H1 (cell line): ENCODE data around the gene BEST1. TPM values are rescaled to one million over a fixed set of nuclear protein-coding genes. Genes with fewer than 3 reads are reported as not detected.

Source experiments
- CTCF ChIA-PET: fragments of 300-600 bp; sonication (Branson Sonifier 250); formaldehyde crosslinking; loops from one replicate; lab custom pipeline; 2021; ENCODE audit not compliant: partially characterized antibody; lab: Charles Lee
- POLR2A ChIA-PET: fragments of 300-600 bp; sonication (Branson Sonifier 250); formaldehyde crosslinking; loops from one replicate; lab custom pipeline; 2021; ENCODE audit warnings: inconsistent platforms; ENCODE audit not compliant: partially characterized antibody; lab: Charles Lee
- DNase-seq, 2 experiments: peaks; one replicate each; pipeline versions ENCODE4 v3.0.0 to v3.0.0-alpha.2; 2010 to 2022; ENCODE audit warnings: low spot score in 2 of 2, low read depth in 1 of 2, mixed read lengths in 1 of 2
- FAIRE-seq: peaks from 2 replicates; lab custom pipeline; 2011; peaks lifted over from hg19 to GRCh38; lab: Jason Lieb, UNC
- H2AFZ ChIP-seq: 2 replicates; pipeline ENCODE4 v1.8.1; 2012; ENCODE audit warnings: low read length, inconsistent platforms
- H2AK5ac ChIP-seq: 2 replicates; pipeline ENCODE4 v1.6.1; 2013; ENCODE audit warnings: low read depth, low read length
- H2BK120ac ChIP-seq: replicated peaks from 2 replicates; pipeline ENCODE3; 2013; ENCODE audit warnings: low read depth, low read length, inconsistent platforms
- H2BK12ac ChIP-seq: 2 replicates; pipeline ENCODE4 v1.6.1; 2013; ENCODE audit warnings: low read depth, low read length
- H2BK15ac ChIP-seq: 2 replicates; pipeline ENCODE4 v1.6.1; 2013; ENCODE audit warnings: low read length
- H2BK20ac ChIP-seq: 2 replicates; pipeline ENCODE4 v1.6.1; 2013; ENCODE audit warnings: low read length
- H2BK5ac ChIP-seq: 2 replicates; pipeline ENCODE4 v1.6.1; 2013; ENCODE audit warnings: low read depth, low read length
- H3K14ac ChIP-seq: 2 replicates; pipeline ENCODE4 v1.6.1; 2013; ENCODE audit warnings: inconsistent platforms; ENCODE audit not compliant: insufficient read length
- H3K18ac ChIP-seq: 2 replicates; pipeline ENCODE4 v1.6.1; 2013; ENCODE audit warnings: low read length; ENCODE audit errors: extremely low read depth
- H3K23ac ChIP-seq: 2 replicates; pipeline ENCODE4 v1.6.1; 2013; ENCODE audit warnings: inconsistent platforms; ENCODE audit not compliant: insufficient read length
- H3K23me2 ChIP-seq: 2 replicates; pipeline ENCODE4 v1.6.1; 2013; ENCODE audit warnings: low read depth, low read length
- H3K27ac ChIP-seq: 2 replicates; pipeline ENCODE4 v1.6.1; 2011; ENCODE audit warnings: low read depth, low read length, inconsistent platforms
- H3K27me3 ChIP-seq, 4 experiments: replicated peaks in 1 of 4; 1 replicate in 1 of 4; 2 replicates in 3 of 4; pipeline versions ENCODE4 v1.6.1 to v1.8.1; 2011 to 2013; ENCODE audit warnings: low read length in 3 of 4, mild to moderate bottlenecking in 3 of 4, inconsistent platforms in 2 of 4, mixed read lengths in 2 of 4, moderate library complexity in 1 of 4; ENCODE audit not compliant: control insufficient read depth in 3 of 4, insufficient read depth in 3 of 4; ENCODE audit errors: extremely low read depth in 1 of 4
- H3K36me3 ChIP-seq, 4 experiments: 2 replicates each; pipeline versions ENCODE4 v1.6.1 to v1.8.1; 2011 to 2013; ENCODE audit warnings: mild to moderate bottlenecking in 4 of 4, low read length in 3 of 4, moderate library complexity in 2 of 4, control low read depth in 1 of 4, inconsistent platforms in 1 of 4; ENCODE audit not compliant: insufficient read depth in 4 of 4, control insufficient read depth in 2 of 4
- H3K4ac ChIP-seq: replicated peaks from 2 replicates; pipeline ENCODE3; 2013; ENCODE audit warnings: low read length, low read depth, mixed read lengths, inconsistent platforms; ENCODE audit not compliant: insufficient read length
- H3K4me1 ChIP-seq, 4 experiments: replicated peaks in 1 of 4; 1 replicate in 1 of 4; 2 replicates in 3 of 4; pipeline versions ENCODE4 v1.6.1 to v1.8.1; 2011 to 2013; ENCODE audit warnings: low read length in 3 of 4, inconsistent platforms in 2 of 4, mixed read lengths in 1 of 4; ENCODE audit not compliant: insufficient read depth in 4 of 4, control insufficient read depth in 3 of 4
- H3K4me2 ChIP-seq, 2 experiments: 2 replicates each; pipeline versions ENCODE4 v1.6.1 to v1.8.1; 2011 to 2013; ENCODE audit warnings: low read depth in 2 of 2, low read length in 2 of 2, control low read depth in 1 of 2, inconsistent platforms in 1 of 2, mild to moderate bottlenecking in 1 of 2; ENCODE audit not compliant: insufficient read depth in 1 of 2
- H3K4me3 ChIP-seq, 4 experiments: fragments of 200-600, 300-600 bp in 1 of 4; sonication (generic), shearing (Covaris generic), sonication (Bioruptor Twin) in 1 of 4; 2 replicates each; pipeline versions ENCODE4 v1.5.1 to v1.8.1; 2011 to 2016; ENCODE audit warnings: low read length in 4 of 4, low read depth in 3 of 4, control low read depth in 2 of 4, inconsistent platforms in 2 of 4, mild to moderate bottlenecking in 2 of 4, mixed read lengths in 1 of 4, moderate library complexity in 1 of 4; ENCODE audit not compliant: insufficient read depth in 2 of 4; ENCODE audit errors: extremely low read depth in 1 of 4
- H3K56ac ChIP-seq: replicated peaks from 2 replicates; pipeline ENCODE3; 2013; ENCODE audit warnings: low read depth, mild to moderate bottlenecking, mixed read lengths, low read length, inconsistent platforms; ENCODE audit not compliant: insufficient read length
- H3K79me1 ChIP-seq: 2 replicates; pipeline ENCODE4 v1.6.1; 2013; ENCODE audit warnings: low read depth, low read length, control low read depth
- H3K79me2 ChIP-seq, 2 experiments: 2 replicates each; pipeline versions ENCODE4 v1.6.1 to v1.8.1; 2012 to 2013; ENCODE audit warnings: low read length in 2 of 2, mild to moderate bottlenecking in 2 of 2, inconsistent platforms in 1 of 2; ENCODE audit not compliant: insufficient read depth in 2 of 2, control insufficient read depth in 1 of 2
- H3K9ac ChIP-seq, 4 experiments: replicated peaks in 1 of 4; 1 replicate in 1 of 4; 2 replicates in 3 of 4; pipeline versions ENCODE4 v1.6.1 to v1.8.1; 2011 to 2013; ENCODE audit warnings: low read depth in 3 of 4, low read length in 3 of 4, control low read depth in 2 of 4, mild to moderate bottlenecking in 2 of 4, moderate library complexity in 2 of 4, inconsistent platforms in 1 of 4; ENCODE audit errors: extremely low read depth in 1 of 4
- H3K9me3 ChIP-seq, 2 experiments: 2 replicates each; pipeline versions ENCODE4 v1.6.1 to v1.8.1; 2012 to 2013; ENCODE audit warnings: mild to moderate bottlenecking in 2 of 2, moderate library complexity in 2 of 2, control low read depth in 1 of 2, inconsistent platforms in 1 of 2, low read depth in 1 of 2, low read length in 1 of 2, mixed read lengths in 1 of 2; ENCODE audit not compliant: insufficient read depth in 2 of 2
- H4K20me1 ChIP-seq, 2 experiments: replicated peaks in 1 of 2; 2 replicates each; pipeline versions ENCODE3 to v1.8.1; 2011 to 2013; ENCODE audit warnings: inconsistent platforms in 2 of 2, low read length in 2 of 2, mild to moderate bottlenecking in 1 of 2; ENCODE audit not compliant: insufficient read depth in 2 of 2, control insufficient read depth in 1 of 2
- H4K5ac ChIP-seq: 2 replicates; pipeline ENCODE4 v1.6.1; 2013; ENCODE audit warnings: low read length, low read depth, mixed read lengths, inconsistent platforms; ENCODE audit not compliant: insufficient read length
- H4K8ac ChIP-seq: 2 replicates; pipeline ENCODE4 v1.8.0; 2013; ENCODE audit warnings: mild to moderate bottlenecking, moderate library complexity, low read length, inconsistent platforms; ENCODE audit not compliant: insufficient read depth; ENCODE audit errors: extremely low read depth
- H4K91ac ChIP-seq: replicated peaks from 2 replicates; pipeline ENCODE3; 2013; ENCODE audit warnings: low read length, mixed read lengths, inconsistent platforms; ENCODE audit not compliant: insufficient read length
- BCL11A ChIP-seq, 2 experiments: IDR thresholded peaks; one replicate each; pipeline ENCODE4 v1.6.1; 2011; ENCODE audit warnings: low read depth in 2 of 2, low read length in 2 of 2, mild to moderate bottlenecking in 2 of 2
- CBX8 ChIP-seq: fragments of 300-800, 300-1000 bp; sonication (generic); IDR thresholded peaks from 2 replicates; pipeline ENCODE4 v1.7.1; 2016; ENCODE audit warnings: low read depth, low read length, borderline replicate concordance
- CHD2 ChIP-seq: IDR thresholded peaks from 2 replicates; pipeline ENCODE4 v1.6.1; 2012; ENCODE audit warnings: low read length, improper control_type of control experiment
- JUND ChIP-seq: IDR thresholded peaks from 2 replicates; pipeline ENCODE4 v1.6.1; 2011; ENCODE audit warnings: mild to moderate bottlenecking, improper control_type of control experiment, low read length
- KDM1A ChIP-seq: fragments of 200-600, 300-600 bp; sonication (generic); IDR thresholded peaks from 2 replicates; pipeline ENCODE4 v1.7.1; 2016; ENCODE audit warnings: mild to moderate bottlenecking, low read length, borderline replicate concordance
- MAFK ChIP-seq: IDR thresholded peaks from 2 replicates; pipeline ENCODE4 v1.6.1; 2012; ENCODE audit warnings: low read depth, mild to moderate bottlenecking, improper control_type of control experiment, low read length
- NANOG ChIP-seq: IDR thresholded peaks from 2 replicates; pipeline ENCODE4 v1.6.1; 2011; ENCODE audit warnings: low read length, low read depth, mild to moderate bottlenecking, inconsistent platforms; ENCODE audit not compliant: insufficient read depth, poor library complexity, severe bottlenecking
- PHF8 ChIP-seq: fragments of 200-600 bp; sonication (generic); conservative IDR thresholded peaks from 2 replicates; pipeline ENCODE4 v1.7.1; 2012; ENCODE audit warnings: low read depth, mild to moderate bottlenecking, inconsistent platforms, low read length, moderate library complexity
- SIN3A ChIP-seq, 2 experiments: IDR thresholded peaks in 1 of 2; conservative IDR thresholded peaks in 1 of 2; 2 replicates each; pipeline ENCODE4 v1.6.1; 2011 to 2012; ENCODE audit warnings: low read length in 2 of 2, improper control_type of control experiment in 1 of 2, low read depth in 1 of 2, mild to moderate bottlenecking in 1 of 2
- SRF ChIP-seq: IDR thresholded peaks from 2 replicates; pipeline ENCODE4 v1.6.1; 2011; ENCODE audit warnings: mild to moderate bottlenecking, low read depth, low read length, moderate library complexity
- TBP ChIP-seq: IDR thresholded peaks from 2 replicates; pipeline ENCODE4 v1.6.1; 2011; ENCODE audit warnings: low read depth, low read length, improper control_type of control experiment
- TCF12 ChIP-seq: IDR thresholded peaks from 2 replicates; pipeline ENCODE4 v1.6.1; 2011; ENCODE audit warnings: low read depth, mild to moderate bottlenecking, low read length
- YY1 ChIP-seq: IDR thresholded peaks from 2 replicates; pipeline ENCODE4 v1.6.1; 2011; ENCODE audit warnings: low read depth, mild to moderate bottlenecking, low read length
- WGBS, 2 experiments: shearing (Covaris generic) in 1 of 2; methylation state at CpG; one replicate each; pipeline versions ENCODE4 v1.1.6 to v1.1.7; 2013 to 2015; ENCODE audit warnings: low lambda C conversion rate in 2 of 2, mixed read lengths in 2 of 2, inconsistent platforms in 1 of 2, low coverage in 1 of 2, missing lambda C conversion rate in 1 of 2; ENCODE audit not compliant: insufficient replicate concordance in 2 of 2, insufficient coverage in 1 of 2, insufficient read length in 1 of 2; ENCODE audit errors: extremely low coverage in 1 of 2, missing lambda C conversion rate in 1 of 2; 5-methylcytosine and 5-hydroxymethylcytosine counted together
- polyA plus RNA-seq, 7 experiments: library from polyadenylated mRNA; depleted of rRNA in 3 of 7; stranded (reverse) in 5 of 7; unstranded in 2 of 7; fragments of >200 nt in 5 of 7; fragments of 200-250 nt in 2 of 7; gene quantifications; 1 replicate in 5 of 7; 2 replicates in 1 of 7; 4 replicates in 1 of 7; pipeline versions ENCODE4 v1.2.1 to v1.2.3, GENCODE V29; 2011 to 2013; ENCODE audit warnings: missing spikeins in 2 of 7, mixed read lengths in 2 of 7
- total RNA-seq: library from RNA; stranded (reverse); fragmentation: NEBNext Ultra II Directional; extraction: Animal tissue kit (Norgen Biotek cat#: 25700); gene quantifications from 2 replicates; pipeline ENCODE4 v1.2.1, GENCODE V29; 2021

Gene BEST1
- total and polyA plus RNA-seq, 2 of the 8 experiments (the other 6 are each of a cell fraction or from before 2014, with no cell fraction given): 0.22 to 0.62 TPM

GRCh38 chr11:61976813-61977475 lies 26.8 kb downstream of the BEST1 start:
- Histone ChIP-seq H2AK5ac (no peak overlapping the region), H3K4me2 (no peak overlapping the region), H2BK15ac (no peak overlapping the region), H3K27me3 (peaks cover 4 to 25% (median 9%) of the 10 kb centered on the region in 4 experiments; a peak in 4 of 7 replicates), H3K36me3 (no peaks in the 10 kb centered on the region), H3K9ac (no peak overlapping the region), H3K56ac (no peak overlapping the region), H3K4ac (no peak overlapping the region), H2BK120ac (no peak overlapping the region), H2BK5ac (no peak overlapping the region), H3K79me1 (no peaks in the 10 kb centered on the region), H3K14ac (no peak overlapping the region), H3K79me2 (no peaks in the 10 kb centered on the region), H3K23ac (no peak overlapping the region), H2AFZ (no peak overlapping the region), H3K18ac (no peak overlapping the region), H2BK20ac (no peak overlapping the region; the same call in 1 of the 2 replicates), H3K9me3 (no peaks in the 10 kb centered on the region), H3K27ac (no peak overlapping the region), H4K20me1 (peaks cover 0 to 2% of the 10 kb centered on the region in 2 experiments), H4K8ac (no peak overlapping the region), H4K5ac (no peak overlapping the region), H3K4me1 (peaks cover 0 to 13% (median 8%) of the 10 kb centered on the region in 4 experiments; a peak in 6 of 7 replicates), H3K4me3 (no peak overlapping the region), H4K91ac (no peak overlapping the region), H2BK12ac (no peak overlapping the region), H3K23me2 (no peaks in the 10 kb centered on the region)
- 81% methylated on average over 7 of the region's 7 CpGs; no CpG with 5 or more reads in 1 of the 2 experiments for WGBS, 2 experiments
- ChIA-PET CTCF (interaction anchor here (0.5 to 3.1 kb wide), 8 partner anchors 8 to 105 kb away, joined by 3 to 10 read pairs (median 3); no protein-coding TSS in a partner anchor), POLR2A (interaction anchor here (0.6 to 25.7 kb wide), 4 partner anchors 14 to 22 kb away, joined by 3 to 458 read pairs (median 4); partner anchors contain the start of genes BEST1 and FTH1)
- TF ChIP-seq JUND: no peak
- TF ChIP-seq TCF12: no peak
- no peak for TF ChIP-seq PHF8
- TF ChIP-seq CBX8: no peak
- no peak for TF ChIP-seq YY1
- TF ChIP-seq TBP: no peak
- no peak for TF ChIP-seq SIN3A (conservative IDR thresholded peaks at IDR 0.05 in 1 of 2, IDR thresholded peaks at IDR 0.05 in 1 of 2; ENCODE audit: low read depth in 1 of 2, low read length in 2 of 2)
- no peak for TF ChIP-seq SRF
- TF ChIP-seq NANOG: no peak
- TF ChIP-seq MAFK: no peak
- no peak for TF ChIP-seq KDM1A
- no peak for TF ChIP-seq BCL11A (IDR thresholded peaks at IDR 0.05; ENCODE audit: low read depth in 2 of 2, low read length in 2 of 2)
- TF ChIP-seq CHD2: no peak
- FAIRE-seq (no peak), DNase-seq (no peak)
